22Rv1 (cell line): ENCODE data around the gene YES1.

Source experiments
- ZFX ChIP-seq: fragments of 450-650 bp; IDR thresholded peaks from 2 replicates; pipeline ENCODE4 v1.6.1; 2017; ENCODE audit warnings: antibody characterized with exemption, borderline replicate concordance
- TF ChIP-seq, protein P1 (sequence below): fragments of 450-650 bp; IDR thresholded peaks from 2 replicates; pipeline ENCODE4 v1.5.1; 2017; ENCODE audit warnings: mild to moderate bottlenecking

DNA sequence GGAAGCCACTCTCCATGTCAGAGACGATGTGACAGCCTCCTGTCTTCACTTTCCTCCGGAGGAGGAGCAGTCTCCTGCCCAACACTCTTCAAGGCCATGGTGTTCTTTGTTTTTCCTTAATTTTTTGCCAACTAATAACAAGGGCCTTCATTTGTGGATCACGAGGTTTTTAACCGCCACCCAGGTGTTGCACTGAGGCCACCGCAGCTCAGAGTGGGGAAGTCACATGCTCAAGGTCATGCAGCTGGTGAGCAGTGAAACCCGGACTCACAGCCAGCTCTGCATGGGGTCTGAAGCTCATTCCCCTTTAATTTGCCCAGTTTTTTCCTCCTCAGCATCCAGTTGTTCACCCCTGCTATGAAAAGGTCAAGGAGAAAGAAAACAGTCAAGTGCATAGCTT lies 119.2 kb downstream of the YES1 start:
- TF ChIP-seq, protein P1, sequence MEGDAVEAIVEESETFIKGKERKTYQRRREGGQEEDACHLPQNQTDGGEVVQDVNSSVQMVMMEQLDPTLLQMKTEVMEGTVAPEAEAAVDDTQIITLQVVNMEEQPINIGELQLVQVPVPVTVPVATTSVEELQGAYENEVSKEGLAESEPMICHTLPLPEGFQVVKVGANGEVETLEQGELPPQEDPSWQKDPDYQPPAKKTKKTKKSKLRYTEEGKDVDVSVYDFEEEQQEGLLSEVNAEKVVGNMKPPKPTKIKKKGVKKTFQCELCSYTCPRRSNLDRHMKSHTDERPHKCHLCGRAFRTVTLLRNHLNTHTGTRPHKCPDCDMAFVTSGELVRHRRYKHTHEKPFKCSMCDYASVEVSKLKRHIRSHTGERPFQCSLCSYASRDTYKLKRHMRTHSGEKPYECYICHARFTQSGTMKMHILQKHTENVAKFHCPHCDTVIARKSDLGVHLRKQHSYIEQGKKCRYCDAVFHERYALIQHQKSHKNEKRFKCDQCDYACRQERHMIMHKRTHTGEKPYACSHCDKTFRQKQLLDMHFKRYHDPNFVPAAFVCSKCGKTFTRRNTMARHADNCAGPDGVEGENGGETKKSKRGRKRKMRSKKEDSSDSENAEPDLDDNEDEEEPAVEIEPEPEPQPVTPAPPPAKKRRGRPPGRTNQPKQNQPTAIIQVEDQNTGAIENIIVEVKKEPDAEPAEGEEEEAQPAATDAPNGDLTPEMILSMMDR, result no peak
- TF ChIP-seq ZFX, result no peak
